CD4-positive, alpha-beta memory T cell (primary cell): ENCODE measurements around the gene PWWP2B. TPM values are rescaled to one million over a fixed set of nuclear protein-coding genes. Genes with fewer than 3 reads are reported as not detected.

Experiments used
- CTCF ChIA-PET: fragments of 350-600 bp; sonication (Branson Sonifier 250); formaldehyde crosslinking; loops from one replicate; lab custom pipeline; 2021; ENCODE audit warnings: inconsistent platforms; ENCODE audit not compliant: partially characterized antibody; lab: Charles Lee
- POLR2A ChIA-PET: fragments of 350-600 bp; sonication (Branson Sonifier 250); formaldehyde crosslinking; loops from one replicate; lab custom pipeline; 2021; ENCODE audit not compliant: partially characterized antibody; lab: Charles Lee
- DNase-seq, 5 donors: peaks; one replicate each; pipeline versions ENCODE4 v3.0.0 to v3.0.0-alpha.2; 2020 to 2022; ENCODE audit warnings: mixed read lengths in 1 of 5
- H3K27ac ChIP-seq: one replicate; pipeline ENCODE4 v1.7.0; 2013; ENCODE audit warnings: low read depth, low read length
- H3K27me3 ChIP-seq: 2 replicates; pipeline ENCODE4 v1.7.0; 2013; ENCODE audit warnings: mild to moderate bottlenecking, low read length, moderate library complexity; ENCODE audit not compliant: insufficient read depth
- H3K36me3 ChIP-seq: 2 replicates; pipeline ENCODE4 v1.7.0; 2013; ENCODE audit warnings: mild to moderate bottlenecking, low read length, moderate library complexity; ENCODE audit not compliant: insufficient read depth
- H3K4me1 ChIP-seq: 2 replicates; pipeline ENCODE4 v1.7.0; 2013; ENCODE audit warnings: mild to moderate bottlenecking, low read length, moderate library complexity; ENCODE audit not compliant: insufficient read depth
- H3K4me3 ChIP-seq, 2 donors: one replicate each; pipeline ENCODE4 v1.7.0; 2013; ENCODE audit warnings: low read length in 2 of 2, mild to moderate bottlenecking in 1 of 2
- H3K9me3 ChIP-seq, 2 donors: one replicate each; pipeline ENCODE4 v1.7.0; 2013; ENCODE audit warnings: low read length in 2 of 2, control low read depth in 1 of 2; ENCODE audit not compliant: control insufficient read depth in 1 of 2
- H3K27ac Mint-ChIP-seq, 7 donors: one replicate each; pipeline ENCODE4 v1.8.0; 2020 to 2021; ENCODE audit warnings: mixed read lengths in 7 of 7, mild to moderate bottlenecking in 6 of 7, inconsistent platforms in 3 of 7, moderate library complexity in 3 of 7
- H3K27me3 Mint-ChIP-seq, 2 donors: one replicate each; pipeline ENCODE4 v1.8.0; 2020 to 2021; ENCODE audit warnings: mixed read lengths in 2 of 2
- H3K36me3 Mint-ChIP-seq, 2 donors: one replicate each; pipeline ENCODE4 v1.8.0; 2020 to 2021; ENCODE audit warnings: mixed read lengths in 2 of 2, inconsistent platforms in 1 of 2, mild to moderate bottlenecking in 1 of 2
- H3K4me1 Mint-ChIP-seq, 4 donors: one replicate each; pipeline ENCODE4 v1.8.0; 2020 to 2021; ENCODE audit warnings: mixed read lengths in 4 of 4, mild to moderate bottlenecking in 1 of 4
- H3K4me3 Mint-ChIP-seq, 8 donors: one replicate each; pipeline ENCODE4 v1.8.0; 2020 to 2021; ENCODE audit warnings: mixed read lengths in 8 of 8, mild to moderate bottlenecking in 7 of 8, moderate library complexity in 6 of 8, inconsistent platforms in 3 of 8
- H3K9me3 Mint-ChIP-seq, 8 donors: one replicate each; pipeline ENCODE4 v1.8.0; 2020 to 2021; ENCODE audit warnings: mixed read lengths in 8 of 8, mild to moderate bottlenecking in 5 of 8, inconsistent platforms in 3 of 8, moderate library complexity in 1 of 8
- intact Hi-C: fragments of 100-400 bp; cut with micrococcal nuclease; formaldehyde crosslinking; loops from one replicate; pipeline ENCODE4 v1.15.1; 2023
- polyA plus RNA-seq, 2 donors: library from polyadenylated mRNA; unstranded; fragments of 300-500 nt; fragmentation: Illumina TruSeq; gene quantifications; one replicate each; pipeline ENCODE4 v1.2.3, GENCODE V29; 2021
- total RNA-seq, 2 experiments: library from RNA; stranded (reverse); gene quantifications; one replicate each; pipeline ENCODE4 v1.2.3, GENCODE V29; 2021

PWWP2B gene
- total and polyA plus RNA-seq, 4 experiments from 2014 or later, result 0.92 to 9.9 (median 6.3) TPM

DNA sequence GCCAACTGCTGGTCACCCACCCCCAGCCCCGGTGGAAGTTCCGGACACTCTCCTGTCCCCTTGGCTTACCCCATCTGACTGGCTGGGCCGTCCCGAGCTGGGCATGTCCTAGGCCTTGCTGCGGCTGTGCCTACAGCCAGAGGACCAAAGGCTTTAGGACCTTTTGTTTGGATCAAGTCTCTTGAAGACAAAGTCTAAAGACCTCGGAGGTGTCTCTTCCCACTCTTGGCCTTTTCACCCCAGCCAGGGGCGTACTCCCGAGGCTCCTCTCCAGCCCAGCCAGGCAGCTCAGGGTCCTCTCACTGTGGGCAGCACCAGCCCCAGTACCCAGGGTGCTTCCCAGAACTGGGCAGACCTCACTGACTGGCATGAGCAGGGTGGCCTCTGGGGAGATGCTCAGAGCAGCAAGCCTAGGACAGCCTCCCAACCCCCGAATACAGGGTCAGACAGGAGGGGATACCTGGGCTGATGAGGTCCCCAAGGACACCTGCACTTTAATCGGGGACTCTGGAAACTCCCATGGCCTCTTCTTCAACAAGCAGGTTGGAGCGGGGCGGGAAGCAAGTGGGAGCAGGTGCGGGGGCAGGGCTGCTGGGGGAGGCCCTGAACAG is 2.7 kb upstream of the PWWP2B start:
- Mint-ChIP-seq H3K27ac (peak overlapping the region; percentile 68 to 91 (median 77)), H3K36me3 (peaks cover 0 to 2% of the 10 kb centered on the region in 2 donors), H3K9me3 (peaks cover 0 to 8% (median 0%) of the 10 kb centered on the region in 8 donors), H3K4me1 (peaks cover 6 to 24% (median 15%) of the 10 kb centered on the region in 4 donors), H3K27me3 (no peaks in the 10 kb centered on the region), H3K4me3 (peak overlapping the region in 5 of 8 donors; percentile 9 to 53 (median 32))
- H3K9me3 ChIP-seq, result no peaks in the 10 kb centered on the region
- H3K4me3 ChIP-seq, result no peak overlapping the region
- H3K4me1 ChIP-seq, result peaks cover 15% of the 10 kb centered on the region
- H3K36me3 ChIP-seq, result no peaks in the 10 kb centered on the region
- ChIA-PET POLR2A (interaction anchor here (0.5 to 2.1 kb wide), 2 partner anchors 53 to 220 kb away, joined by 3 to 10 read pairs; no protein-coding TSS in a partner anchor), CTCF (interaction anchor here (1.4 kb wide), 1 partner anchor 52 kb away, joined by 3 read pairs; no protein-coding TSS in a partner anchor)
- H3K27ac ChIP-seq, result no peak overlapping the region
- intact Hi-C loops, result no loop called here
- DNase-seq, result no peak
- H3K27me3 ChIP-seq, result no peaks in the 10 kb centered on the region

GRCh38 chr10:132394936-132395703 is 1.9 kb upstream of the PWWP2B start:
- no peak overlapping the region for H3K4me3 ChIP-seq
- Mint-ChIP-seq H3K4me1 (peaks cover 9 to 24% (median 19%) of the 10 kb centered on the region in 4 donors), H3K36me3 (peaks cover 0 to 2% of the 10 kb centered on the region in 2 donors), H3K27ac (peak overlapping the region; percentile 70 to 91 (median 77)), H3K27me3 (no peaks in the 10 kb centered on the region), H3K4me3 (peak overlapping the region in 7 of 8 donors; percentile 32 to 74 (median 41)), H3K9me3 (peaks cover 0 to 8% (median 0%) of the 10 kb centered on the region in 8 donors)
- H3K27ac ChIP-seq, result peak overlapping the region; percentile 62
- intact Hi-C loops, result no loop called here
- DNase-seq, result no peak
- POLR2A ChIA-PET, result interaction anchor here (2.8 kb wide), 1 partner anchor 51 kb away, joined by 41 read pairs; no protein-coding TSS in a partner anchor
- CTCF ChIA-PET, result no interaction called here
- no peaks in the 10 kb centered on the region for H3K9me3 ChIP-seq
- no peaks in the 10 kb centered on the region for H3K36me3 ChIP-seq
- peaks cover 22% of the 10 kb centered on the region for H3K4me1 ChIP-seq
- H3K27me3 ChIP-seq, result no peaks in the 10 kb centered on the region

DNA sequence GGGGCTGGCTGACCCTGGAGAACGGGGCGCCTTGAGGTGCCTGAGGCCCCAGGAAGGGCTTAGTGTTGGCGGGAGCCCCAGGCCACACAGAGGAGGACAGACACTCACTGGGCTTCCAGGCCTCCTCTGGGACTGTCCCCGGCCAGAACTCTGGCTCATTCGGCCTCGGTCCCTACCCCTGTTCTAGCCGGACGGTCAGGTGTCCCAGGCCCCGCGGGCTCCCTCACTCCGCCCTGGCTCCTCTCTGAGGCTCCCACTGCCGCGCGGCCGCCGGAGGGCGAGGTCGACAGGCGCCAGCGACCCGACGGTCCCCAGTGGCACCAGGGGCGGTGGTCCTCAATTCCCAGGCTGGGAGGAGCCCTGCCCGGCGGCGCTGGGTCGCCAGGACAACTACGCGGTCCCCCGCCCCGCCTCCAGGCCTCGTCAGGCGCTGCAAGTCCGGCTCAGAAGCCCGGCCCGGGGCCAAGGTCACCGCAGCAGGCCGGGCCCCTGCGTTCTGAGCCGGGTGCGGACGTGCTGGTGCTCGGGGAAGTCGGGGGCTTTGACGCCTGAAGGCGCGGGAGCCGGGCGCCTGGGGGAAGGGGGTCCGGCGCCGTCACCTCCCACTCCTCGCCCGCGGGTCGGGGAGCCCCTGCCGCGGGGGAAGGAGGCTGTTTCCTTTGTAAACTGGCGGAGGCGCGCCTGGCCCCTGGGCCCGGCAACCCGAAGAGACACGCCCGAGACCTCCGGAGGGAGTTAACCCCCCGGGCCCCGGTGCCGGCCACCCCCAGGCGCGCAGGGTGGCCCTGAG is 1.1 kb upstream of the PWWP2B start:
- H3K27ac ChIP-seq, result peak overlapping the region; percentile 62
- POLR2A ChIA-PET, result interaction anchor here (2.8 kb wide), 1 partner anchor 51 kb away, joined by 41 read pairs; no protein-coding TSS in a partner anchor
- peak in 1 of 5 donors; percentile 65 for DNase-seq
- Mint-ChIP-seq H3K36me3 (peaks cover 0 to 2% of the 10 kb centered on the region in 2 donors), H3K27ac (peak overlapping the region in 1 of 7 donors; percentile 71), H3K4me1 (peaks cover 9 to 24% (median 19%) of the 10 kb centered on the region in 4 donors), H3K9me3 (peaks cover 0 to 8% (median 0%) of the 10 kb centered on the region in 8 donors), H3K4me3 (no peak overlapping the region), H3K27me3 (no peaks in the 10 kb centered on the region)
- no peak overlapping the region for H3K4me3 ChIP-seq
- H3K9me3 ChIP-seq, result no peaks in the 10 kb centered on the region
- intact Hi-C loops, result loop anchor here (1.0 kb wide), 1 partner anchor 50 kb away; no protein-coding TSS in a partner anchor
- CTCF ChIA-PET, result no interaction called here
- no peaks in the 10 kb centered on the region for H3K36me3 ChIP-seq
- peaks cover 26% of the 10 kb centered on the region for H3K4me1 ChIP-seq
- H3K27me3 ChIP-seq, result no peaks in the 10 kb centered on the region

- no peaks in the 10 kb centered on the region for H3K27me3 Mint-ChIP-seq
- peak; percentile 63 to 80 (median 78) for DNase-seq
- Histone ChIP-seq H3K4me3 (no peak overlapping the region), H3K36me3 (no peaks in the 10 kb centered on the region), H3K9me3 (no peaks in the 10 kb centered on the region), H3K27ac (peak overlapping the region; percentile 62), H3K4me1 (peaks cover 26% of the 10 kb centered on the region), H3K27me3 (no peaks in the 10 kb centered on the region)
- H3K36me3 Mint-ChIP-seq, result peaks cover 0 to 2% of the 10 kb centered on the region in 2 donors
- no peak overlapping the region for H3K27ac Mint-ChIP-seq
- H3K4me1 Mint-ChIP-seq, result peaks cover 9 to 27% (median 20%) of the 10 kb centered on the region in 4 donors
- intact Hi-C loops, result loop anchor here (1.0 kb wide), 2 partner anchors 50 to 141 kb away; partner anchors contain the start of gene INPP5A
- ChIA-PET POLR2A (interaction anchor here (0.6 to 2.8 kb wide), 5 partner anchors 9 to 167 kb away, joined by 3 to 41 read pairs (median 4); no protein-coding TSS in a partner anchor), CTCF (no interaction called here)
- H3K9me3 Mint-ChIP-seq, result peaks cover 0 to 8% (median 0%) of the 10 kb centered on the region in 8 donors
- H3K4me3 Mint-ChIP-seq, result no peak overlapping the region
Observed at GRCh38 chr10:132396494-132397035, 435 bp upstream of the PWWP2B start.

DNA sequence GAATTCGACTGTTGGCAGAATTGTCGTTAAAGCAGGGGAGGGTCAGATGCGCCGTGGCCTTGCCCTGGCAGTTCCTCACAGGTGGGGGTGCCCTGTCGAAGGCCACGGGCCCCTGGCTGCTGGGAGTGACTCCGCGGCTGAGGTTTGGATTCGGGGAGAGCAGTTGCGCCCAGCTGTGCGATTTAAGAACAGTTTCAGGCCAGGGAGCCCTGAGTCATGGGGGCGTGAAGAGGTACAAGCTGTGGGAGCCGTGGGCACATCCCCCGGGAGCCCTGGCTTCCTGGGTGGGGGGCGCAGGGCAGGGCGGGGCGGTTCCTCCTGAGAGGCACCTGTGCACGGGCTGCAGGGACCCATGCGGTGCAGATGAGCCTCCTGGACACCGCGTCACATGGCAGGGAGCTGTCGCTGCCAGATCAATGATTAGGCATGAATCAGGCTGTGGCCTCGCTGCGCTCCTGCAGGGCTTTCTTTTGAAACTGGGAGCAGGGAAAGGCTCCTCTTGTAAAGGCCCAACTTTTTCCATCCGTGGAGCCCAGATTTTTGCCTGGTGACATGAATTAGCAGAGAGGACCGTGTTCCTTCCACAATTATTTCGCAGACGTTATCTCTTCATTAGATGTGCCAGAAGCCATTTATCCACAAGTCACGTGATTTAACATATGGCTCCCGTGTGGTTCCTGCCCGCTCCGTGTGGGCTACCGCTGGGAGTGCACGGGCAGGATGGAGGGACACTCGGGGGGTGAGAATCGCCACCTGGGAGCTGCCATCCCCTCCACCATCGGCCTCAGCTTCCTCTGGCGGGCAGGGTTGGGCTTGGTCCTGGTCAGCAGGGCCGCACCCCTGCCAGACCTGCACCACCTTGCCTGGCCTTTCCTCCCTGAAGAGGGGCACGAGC is 918 bp downstream of the PWWP2B start:
- peaks cover 6 to 30% (median 12%) of the 10 kb centered on the region in 4 donors for H3K4me1 Mint-ChIP-seq
- H3K9me3 Mint-ChIP-seq, result no peaks in the 10 kb centered on the region
- CTCF ChIA-PET, result interaction anchor here (0.6 to 1.4 kb wide), 6 partner anchors 10 to 54 kb away, joined by 3 to 7 read pairs (median 3); no protein-coding TSS in a partner anchor
- Histone ChIP-seq H3K27ac (peak overlapping the region; percentile 52), H3K4me1 (peaks cover 26% of the 10 kb centered on the region), H3K9me3 (no peaks in the 10 kb centered on the region), H3K4me3 (peak overlapping the region; percentile 28 to 69), H3K36me3 (no peaks in the 10 kb centered on the region), H3K27me3 (no peaks in the 10 kb centered on the region)
- POLR2A ChIA-PET, result interaction anchor here (0.6 to 2.8 kb wide), 4 partner anchors 10 to 54 kb away, joined by 3 to 41 read pairs (median 4); no protein-coding TSS in a partner anchor
- intact Hi-C loops, result loop anchor here (1.0 kb wide), 1 partner anchor 139 kb away; the partner anchor contains the start of gene INPP5A
- DNase-seq, result peak; percentile 20 to 66 (median 25)
- H3K27me3 Mint-ChIP-seq, result no peaks in the 10 kb centered on the region
- H3K4me3 Mint-ChIP-seq, result peak overlapping the region; percentile 89 to 94 (median 91)
- H3K36me3 Mint-ChIP-seq, result peaks cover 0 to 2% of the 10 kb centered on the region in 2 donors
- H3K27ac Mint-ChIP-seq, result peak overlapping the region; percentile 76 to 96 (median 90)
